Thymus (tissue), 11 donors: ENCODE measurements around the gene KLC4. TPM values are rescaled to one million over a fixed set of nuclear protein-coding genes. Genes with fewer than 3 reads are reported as not detected.

ENCODE experiments used
- DNase-seq, 9 donors: peaks; one replicate each; pipeline ENCODE4 v3.0.0-alpha.2; 2013; ENCODE audit warnings: low spot score in 9 of 9, low read depth in 6 of 9, missing footprints in 1 of 9
- H3K27ac ChIP-seq, 2 donors: one replicate each; pipeline ENCODE4 v1.5.1; 2013; ENCODE audit warnings: control low read depth in 1 of 2, low read depth in 1 of 2, low read length in 1 of 2, mild to moderate bottlenecking in 1 of 2, moderate library complexity in 1 of 2
- H3K27me3 ChIP-seq, 2 donors: one replicate each; pipeline ENCODE4 v1.5.1; 2013; ENCODE audit warnings: low read length in 1 of 2; ENCODE audit not compliant: control insufficient read depth in 2 of 2, insufficient read depth in 1 of 2
- H3K36me3 ChIP-seq, 2 donors: one replicate each; pipeline ENCODE4 v1.5.1; 2013; ENCODE audit warnings: low read length in 1 of 2, mild to moderate bottlenecking in 1 of 2, moderate library complexity in 1 of 2; ENCODE audit not compliant: control insufficient read depth in 2 of 2, insufficient read depth in 2 of 2
- H3K4me1 ChIP-seq, 2 donors: one replicate each; pipeline ENCODE4 v1.5.1; 2013; ENCODE audit warnings: low read length in 2 of 2; ENCODE audit not compliant: control insufficient read depth in 2 of 2, insufficient read depth in 2 of 2
- H3K4me3 ChIP-seq, 2 donors: one replicate each; pipeline ENCODE4 v1.5.1; 2013; ENCODE audit warnings: low read length in 2 of 2, control low read depth in 1 of 2, mild to moderate bottlenecking in 1 of 2
- H3K9me3 ChIP-seq, 2 donors: one replicate each; pipeline ENCODE4 v1.5.1; 2013; ENCODE audit warnings: low read length in 1 of 2, mild to moderate bottlenecking in 1 of 2; ENCODE audit not compliant: control insufficient read depth in 2 of 2, insufficient read depth in 1 of 2
- WGBS: extraction: QIAGEN DNeasy Blood & Tissue Kit; methylation state at CpG from one replicate; pipeline ENCODE4 v1.1.7; 2013; 5-methylcytosine and 5-hydroxymethylcytosine counted together
- polyA plus RNA-seq: library from polyadenylated mRNA; stranded (reverse); fragments of 200-250 nt; gene quantifications from one replicate; pipeline ENCODE4 v1.2.3, GENCODE V29; 2013
- total RNA-seq: library from RNA; stranded (reverse); fragments of 120-200 nt; gene quantifications from one replicate; pipeline ENCODE4 v1.2.4, GENCODE V29; 2013
- donor health status: healthy.

KLC4 gene
- total and polyA plus RNA-seq, 2 donors: 20.3 to 27.1 TPM

DNA sequence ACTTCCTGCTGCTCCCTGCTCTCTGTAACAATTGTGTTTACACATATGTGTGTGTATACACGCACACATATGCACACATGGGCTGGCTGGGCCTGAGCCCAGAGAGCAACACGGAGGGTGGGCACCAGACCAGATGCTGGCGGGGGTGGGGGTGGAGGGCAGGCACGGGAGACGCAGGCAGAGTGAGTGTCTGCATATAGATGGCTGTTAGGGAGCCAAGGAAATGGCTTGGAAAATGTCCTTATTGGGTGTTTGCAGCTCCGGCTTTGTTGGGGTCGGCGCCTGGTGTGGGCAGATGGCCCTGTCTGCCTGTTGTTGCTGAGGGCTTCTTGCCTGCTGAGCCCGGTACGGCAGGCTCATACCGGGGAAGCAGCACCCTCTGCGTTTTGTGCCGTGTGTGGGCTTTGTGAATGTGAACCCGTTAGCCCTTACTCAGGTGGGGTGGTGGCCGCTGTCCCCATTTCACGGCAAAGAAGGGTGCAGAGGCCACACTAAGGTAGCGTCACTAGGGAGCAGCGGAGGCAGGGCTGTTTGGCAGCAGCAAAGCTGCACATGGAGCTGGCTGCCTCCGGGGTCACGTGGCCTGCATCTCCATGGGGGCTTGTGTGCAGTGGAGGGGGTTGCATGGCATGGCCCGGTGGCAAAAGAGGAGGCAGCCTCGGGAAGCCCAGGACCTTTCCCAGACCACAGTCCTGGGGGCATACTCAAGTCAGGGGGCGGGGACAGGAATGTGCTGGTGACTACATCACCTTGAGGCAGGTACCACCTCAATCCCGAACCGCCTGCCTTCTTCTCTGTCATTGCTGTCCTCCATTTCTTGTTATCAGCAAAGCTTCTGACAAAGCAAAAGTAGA lies 64.3 kb downstream of the KLC4 start:
- no peak overlapping the region for H3K4me3 ChIP-seq
- H3K4me1 ChIP-seq: peaks cover 0 to 47% of the 10 kb centered on the region in 2 donors
- H3K9me3 ChIP-seq: no peaks in the 10 kb centered on the region
- H3K27ac ChIP-seq: no peak overlapping the region
- WGBS: 96% methylated on average over 25 of the region's 25 CpGs
- H3K27me3 ChIP-seq: no peaks in the 10 kb centered on the region
- H3K36me3 ChIP-seq: peaks cover 0 to 6% of the 10 kb centered on the region in 2 donors
- DNase-seq: no peak

DNA sequence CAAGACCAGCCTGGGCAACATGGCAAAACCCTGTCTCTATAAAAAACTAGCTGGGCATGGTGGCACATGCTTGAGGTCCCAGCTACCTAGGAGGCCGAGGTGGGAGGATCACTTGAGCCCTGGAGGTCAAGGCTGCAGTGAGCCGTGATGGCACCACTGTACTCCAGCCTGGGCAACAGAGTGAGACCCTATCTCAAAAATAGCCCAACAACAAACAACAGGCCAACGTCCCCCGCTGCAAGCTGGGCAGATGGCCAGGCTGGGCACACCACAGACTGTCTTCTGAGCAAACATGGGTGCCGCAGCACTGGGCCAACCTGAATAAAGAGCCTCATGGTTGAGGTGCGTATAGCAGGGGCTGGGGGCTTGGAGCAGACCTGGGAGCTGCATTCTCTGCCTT lies 65.0 kb downstream of the KLC4 start:
- H3K27me3 ChIP-seq: no peaks in the 10 kb centered on the region
- WGBS: 92% methylated on average over 6 of the region's 6 CpGs
- H3K4me1 ChIP-seq: peaks cover 0 to 50% of the 10 kb centered on the region in 2 donors
- no peaks in the 10 kb centered on the region for H3K9me3 ChIP-seq
- H3K27ac ChIP-seq: no peak overlapping the region
- no peak for DNase-seq
- peaks cover 2 to 8% of the 10 kb centered on the region in 2 donors for H3K36me3 ChIP-seq
- H3K4me3 ChIP-seq: no peak overlapping the region

Other genes starting within 250 kb of the KLC4 start
- gene RPL7L1, start 180.0 kb upstream of the KLC4 start, total RNA-seq: 77.1 TPM
- gene RPL7L1, start 180.0 kb upstream of the KLC4 start, polyA plus RNA-seq: 59.5 TPM
- gene PTCRA, start 143.6 kb upstream of the KLC4 start, total RNA-seq: 145 TPM
- 13.4 TPM for gene PTCRA, start 143.6 kb upstream of the KLC4 start, polyA plus RNA-seq
- gene CNPY3, start 130.2 kb upstream of the KLC4 start, total RNA-seq: 62.6 TPM
- 59.3 TPM for gene CNPY3, start 130.2 kb upstream of the KLC4 start, polyA plus RNA-seq
- 3.0 TPM for gene GNMT, start 98.9 kb upstream of the KLC4 start, total RNA-seq
- 2.6 TPM for gene GNMT, start 98.9 kb upstream of the KLC4 start, polyA plus RNA-seq
- gene PEX6, start 80.5 kb upstream of the KLC4 start, total RNA-seq: 14.6 TPM
- 16.6 TPM for gene PEX6, start 80.5 kb upstream of the KLC4 start, polyA plus RNA-seq
- 45.8 TPM for gene PPP2R5D, start 75.1 kb upstream of the KLC4 start, total RNA-seq
- gene PPP2R5D, start 75.1 kb upstream of the KLC4 start, polyA plus RNA-seq: 25.0 TPM
- 101 TPM for gene MEA1, start 45.7 kb upstream of the KLC4 start, total RNA-seq
- 72.3 TPM for gene MEA1, start 45.7 kb upstream of the KLC4 start, polyA plus RNA-seq
- gene KLHDC3, start 45.4 kb upstream of the KLC4 start, total RNA-seq: 73.8 TPM
- gene KLHDC3, start 45.4 kb upstream of the KLC4 start, polyA plus RNA-seq: 87.0 TPM
- 64.6 TPM for gene RRP36, start 38.0 kb upstream of the KLC4 start, total RNA-seq
- 50.1 TPM for gene RRP36, start 38.0 kb upstream of the KLC4 start, polyA plus RNA-seq
- 9.4 TPM for gene CUL7, start 5.8 kb upstream of the KLC4 start, total RNA-seq
- 5.5 TPM for gene CUL7, start 5.8 kb upstream of the KLC4 start, polyA plus RNA-seq
- gene MRPL2, start 197 bp upstream of the KLC4 start, total RNA-seq: 28.0 TPM
- 49.9 TPM for gene MRPL2, start 197 bp upstream of the KLC4 start, polyA plus RNA-seq
- gene PTK7, start 16.7 kb downstream of the KLC4 start, total RNA-seq: 48.1 TPM
- gene PTK7, start 16.7 kb downstream of the KLC4 start, polyA plus RNA-seq: 101 TPM
- 18.1 TPM for gene SRF, start 111.6 kb downstream of the KLC4 start, total RNA-seq
- 25.5 TPM for gene SRF, start 111.6 kb downstream of the KLC4 start, polyA plus RNA-seq
- 25.3 TPM for gene CUL9, start 122.6 kb downstream of the KLC4 start, total RNA-seq
- 119 TPM for gene CUL9, start 122.6 kb downstream of the KLC4 start, polyA plus RNA-seq
- gene DNPH1, start 169.8 kb downstream of the KLC4 start, total RNA-seq: 58.9 TPM
- 46.7 TPM for gene DNPH1, start 169.8 kb downstream of the KLC4 start, polyA plus RNA-seq
- gene TTBK1, start 183.8 kb downstream of the KLC4 start, total RNA-seq: 0.05 TPM
- 0.09 TPM for gene TTBK1, start 183.8 kb downstream of the KLC4 start, polyA plus RNA-seq
- 0.09 TPM for gene SLC22A7, start 238.6 kb downstream of the KLC4 start, total RNA-seq
- gene SLC22A7, start 238.6 kb downstream of the KLC4 start, polyA plus RNA-seq: 0.16 TPM
- gene CRIP3, start 249.2 kb downstream of the KLC4 start, total RNA-seq: 0.61 TPM
- 11.0 TPM for gene CRIP3, start 249.2 kb downstream of the KLC4 start, polyA plus RNA-seq